H9 (cell line): ENCODE results near the gene STYXL2. TPM values are rescaled to one million over a fixed set of nuclear protein-coding genes. Genes with fewer than 3 reads are reported as not detected.

Experiments used
- DNase-seq: peaks from one replicate; pipeline ENCODE4 v3.0.0-alpha.2; 2017
- H2AFZ ChIP-seq: one replicate; pipeline ENCODE4 v1.6.1; 2013; ENCODE audit warnings: mild to moderate bottlenecking, low read length, control low read depth, moderate library complexity
- H2AK5ac ChIP-seq: 2 replicates; pipeline ENCODE4 v1.6.1; 2013; ENCODE audit warnings: low read length, control low read depth, mixed read lengths; ENCODE audit not compliant: insufficient read length
- H2BK120ac ChIP-seq: one replicate; pipeline ENCODE4 v1.6.1; 2013; ENCODE audit warnings: low read depth, mild to moderate bottlenecking, low read length, control low read depth, inconsistent platforms; ENCODE audit not compliant: poor library complexity, severe bottlenecking
- H2BK12ac ChIP-seq: 2 replicates; pipeline ENCODE4 v1.6.1; 2013; ENCODE audit warnings: low read length, control low read depth, mixed read lengths, low read depth; ENCODE audit not compliant: insufficient read length
- H2BK15ac ChIP-seq: 2 replicates; pipeline ENCODE4 v1.6.1; 2013; ENCODE audit warnings: low read depth, low read length, control low read depth
- H2BK20ac ChIP-seq: one replicate; pipeline ENCODE4 v1.6.1; 2013; ENCODE audit warnings: low read depth, mild to moderate bottlenecking, low read length, control low read depth, inconsistent platforms; ENCODE audit not compliant: poor library complexity, severe bottlenecking
- H2BK5ac ChIP-seq: 2 replicates; pipeline ENCODE4 v1.6.1; 2013; ENCODE audit warnings: low read length, control low read depth, mixed read lengths; ENCODE audit not compliant: insufficient read length
- H3K14ac ChIP-seq: 2 replicates; pipeline ENCODE4 v1.6.1; 2013; ENCODE audit warnings: low read length, control low read depth; ENCODE audit not compliant: insufficient read depth
- H3K18ac ChIP-seq: 2 replicates; pipeline ENCODE4 v1.6.1; 2013; ENCODE audit warnings: low read depth, mild to moderate bottlenecking, mixed read lengths, low read length, control low read depth; ENCODE audit not compliant: insufficient read length
- H3K23ac ChIP-seq: 2 replicates; pipeline ENCODE4 v1.6.1; 2013; ENCODE audit warnings: low read length, control low read depth, mixed read lengths, low read depth; ENCODE audit not compliant: insufficient read length
- H3K23me2 ChIP-seq: 2 replicates; pipeline ENCODE4 v1.6.1; 2013; ENCODE audit warnings: low read depth, mild to moderate bottlenecking, mixed read lengths, low read length, control low read depth; ENCODE audit not compliant: insufficient read length, poor library complexity, severe bottlenecking
- H3K27ac ChIP-seq: 2 replicates; pipeline ENCODE4 v1.5.1; 2013; ENCODE audit warnings: low read length, control low read depth, mixed read lengths, low read depth; ENCODE audit not compliant: insufficient read length
- H3K27me3 ChIP-seq: 2 replicates; pipeline ENCODE4 v1.6.1; 2013; ENCODE audit warnings: low read length, control low read depth, inconsistent platforms; ENCODE audit not compliant: insufficient read depth
- H3K4ac ChIP-seq: 2 replicates; pipeline ENCODE4 v1.6.1; 2013; ENCODE audit warnings: low read depth, mild to moderate bottlenecking, control low read depth, inconsistent platforms, low read length, moderate library complexity
- H3K4me1 ChIP-seq: 2 replicates; pipeline ENCODE4 v1.6.1; 2013; ENCODE audit warnings: low read length, control low read depth, inconsistent platforms; ENCODE audit not compliant: insufficient read depth
- H3K4me2 ChIP-seq: 2 replicates; pipeline ENCODE4 v1.6.1; 2013; ENCODE audit warnings: low read length, control low read depth, mixed read lengths; ENCODE audit not compliant: insufficient read length, insufficient read depth
- H3K56ac ChIP-seq: 2 replicates; pipeline ENCODE4 v1.6.1; 2013; ENCODE audit warnings: low read depth, mild to moderate bottlenecking, mixed read lengths, low read length, control low read depth; ENCODE audit not compliant: insufficient read length
- H3K79me1 ChIP-seq: 2 replicates; pipeline ENCODE4 v1.6.1; 2013; ENCODE audit warnings: low read depth, mild to moderate bottlenecking, moderate library complexity, low read length, control low read depth, inconsistent platforms; ENCODE audit not compliant: insufficient read depth, poor library complexity, severe bottlenecking
- H3K79me2 ChIP-seq: 2 replicates; pipeline ENCODE4 v1.6.1; 2013; ENCODE audit warnings: low read length, control low read depth, inconsistent platforms; ENCODE audit not compliant: insufficient read depth
- H3K9ac ChIP-seq: 2 replicates; pipeline ENCODE4 v1.6.1; 2013; ENCODE audit warnings: low read length, control low read depth, mixed read lengths; ENCODE audit not compliant: insufficient read length; ENCODE audit errors: extremely low read depth
- H3K9me3 ChIP-seq: one replicate; pipeline ENCODE4 v1.6.1; 2013; ENCODE audit warnings: low read depth, low read length, inconsistent platforms; ENCODE audit not compliant: control insufficient read depth
- H3T11ph ChIP-seq: one replicate; pipeline ENCODE4 v1.6.1; 2013; ENCODE audit warnings: mild to moderate bottlenecking, low read length, control low read depth, inconsistent platforms
- H4K20me1 ChIP-seq: one replicate; pipeline ENCODE4 v1.6.1; 2013; ENCODE audit not compliant: control insufficient read depth, insufficient read length, insufficient read depth
- H4K5ac ChIP-seq: 2 replicates; pipeline ENCODE4 v1.6.1; 2013; ENCODE audit warnings: low read depth, mild to moderate bottlenecking, mixed read lengths, low read length, control low read depth; ENCODE audit not compliant: insufficient read length
- H4K8ac ChIP-seq: replicated peaks from 2 replicates; pipeline ENCODE4 v1.6.1; 2013; ENCODE audit warnings: low read length, control low read depth, mixed read lengths, low read depth; ENCODE audit not compliant: insufficient read length
- H4K91ac ChIP-seq: 2 replicates; pipeline ENCODE4 v1.6.1; 2013; ENCODE audit warnings: low read depth, mild to moderate bottlenecking, moderate library complexity, mixed read lengths, low read length, control low read depth; ENCODE audit not compliant: insufficient read length
- H3K27ac Mint-ChIP-seq, 3 experiments: 2 replicates in 2 of 3; 3 replicates in 1 of 3; pipeline ENCODE4 v1.8.0; 2020 to 2021; ENCODE audit warnings: mixed read lengths in 3 of 3, mild to moderate bottlenecking in 1 of 3, moderate library complexity in 1 of 3
- H3K27me3 Mint-ChIP-seq: 2 replicates; pipeline ENCODE4 v1.8.0; 2021; ENCODE audit warnings: low read depth, mild to moderate bottlenecking, moderate library complexity, mixed read lengths
- H3K36me3 Mint-ChIP-seq, 3 experiments: 2 replicates in 2 of 3; 3 replicates in 1 of 3; pipeline ENCODE4 v1.8.0; 2020 to 2021; ENCODE audit warnings: low read depth in 3 of 3, mixed read lengths in 3 of 3; ENCODE audit not compliant: insufficient read depth in 1 of 3
- H3K4me1 Mint-ChIP-seq, 2 experiments: 2 replicates each; pipeline ENCODE4 v1.8.0; 2020; ENCODE audit warnings: mixed read lengths in 2 of 2
- H3K4me3 Mint-ChIP-seq, 2 experiments: 2 replicates in 1 of 2; 3 replicates in 1 of 2; pipeline ENCODE4 v1.8.0; 2020 to 2021; ENCODE audit warnings: mild to moderate bottlenecking in 2 of 2, mixed read lengths in 2 of 2, moderate library complexity in 1 of 2
- H3K9me3 Mint-ChIP-seq, 2 experiments: 2 replicates in 1 of 2; 3 replicates in 1 of 2; pipeline ENCODE4 v1.8.0; 2020; ENCODE audit warnings: mild to moderate bottlenecking in 2 of 2, mixed read lengths in 2 of 2, moderate library complexity in 1 of 2
- WGBS: extraction: QIAGEN DNeasy Blood & Tissue Kit; methylation state at CpG from one replicate; pipeline ENCODE4 v1.1.7; 2013; ENCODE audit warnings: missing lambda C conversion rate, low lambda C conversion rate, mixed read lengths; ENCODE audit not compliant: insufficient read length; ENCODE audit errors: extremely low coverage; 5-methylcytosine and 5-hydroxymethylcytosine counted together
- total RNA-seq: library from RNA; stranded (reverse); gene quantifications from 2 replicates; pipeline ENCODE4 v1.2.1, GENCODE V29; 2021
- TF ChIP-seq, protein P1 (sequence below): fragments of 200-600 bp; sonication (generic); conservative IDR thresholded peaks from 3 replicates; pipeline ENCODE4 v1.8.0; 2021; ENCODE audit warnings: antibody characterized with exemption, mild to moderate bottlenecking

STYXL2 gene
- total RNA-seq, 1 experiment from 2014 or later, result 0.09 TPM

GRCh38 chr1:167122568-167122967 is 28.7 kb downstream of the STYXL2 start:
- H3K36me3 Mint-ChIP-seq, result peaks cover 0 to 2% (median 0%) of the 10 kb centered on the region in 3 experiments; a peak in 1 of 7 replicates
- H3K4me1 Mint-ChIP-seq, result peaks cover 34 to 40% of the 10 kb centered on the region in 2 experiments
- no peaks in the 10 kb centered on the region for H3K9me3 Mint-ChIP-seq
- Histone ChIP-seq H3K27me3 (no peaks in the 10 kb centered on the region), H3K14ac (no peak overlapping the region), H4K91ac (no peak overlapping the region), H2AFZ (no peak overlapping the region), H3K79me2 (no peaks in the 10 kb centered on the region), H3K9me3 (no peaks in the 10 kb centered on the region), H2BK120ac (no peak overlapping the region), H3T11ph (no peak overlapping the region), H2BK12ac (no peak overlapping the region), H4K8ac (no peak overlapping the region), H4K20me1 (no peaks in the 10 kb centered on the region), H3K18ac (no peak overlapping the region), H3K4me2 (no peak overlapping the region), H3K27ac (no peak overlapping the region), H3K23me2 (peaks cover 5% of the 10 kb centered on the region), H4K5ac (no peak overlapping the region), H3K4ac (no peak overlapping the region), H2BK20ac (no peak overlapping the region), H3K79me1 (no peaks in the 10 kb centered on the region), H3K56ac (no peak overlapping the region), H3K23ac (no peak overlapping the region), H2AK5ac (no peak overlapping the region), H3K9ac (no peak overlapping the region), H2BK15ac (no peak overlapping the region), H2BK5ac (no peak overlapping the region), H3K4me1 (peaks cover 3% of the 10 kb centered on the region; the same call in 1 of the 2 replicates)
- peaks cover 23% of the 10 kb centered on the region for H3K27me3 Mint-ChIP-seq
- no CpG with 5 or more reads among the region's 4 CpGs for WGBS
- no peak for DNase-seq
- H3K27ac Mint-ChIP-seq, result peak overlapping the region in 1 of 3 experiments; percentile 64; a peak in 2 of 7 replicates
- H3K4me3 Mint-ChIP-seq, result no peak overlapping the region
- TF ChIP-seq, protein P1, sequence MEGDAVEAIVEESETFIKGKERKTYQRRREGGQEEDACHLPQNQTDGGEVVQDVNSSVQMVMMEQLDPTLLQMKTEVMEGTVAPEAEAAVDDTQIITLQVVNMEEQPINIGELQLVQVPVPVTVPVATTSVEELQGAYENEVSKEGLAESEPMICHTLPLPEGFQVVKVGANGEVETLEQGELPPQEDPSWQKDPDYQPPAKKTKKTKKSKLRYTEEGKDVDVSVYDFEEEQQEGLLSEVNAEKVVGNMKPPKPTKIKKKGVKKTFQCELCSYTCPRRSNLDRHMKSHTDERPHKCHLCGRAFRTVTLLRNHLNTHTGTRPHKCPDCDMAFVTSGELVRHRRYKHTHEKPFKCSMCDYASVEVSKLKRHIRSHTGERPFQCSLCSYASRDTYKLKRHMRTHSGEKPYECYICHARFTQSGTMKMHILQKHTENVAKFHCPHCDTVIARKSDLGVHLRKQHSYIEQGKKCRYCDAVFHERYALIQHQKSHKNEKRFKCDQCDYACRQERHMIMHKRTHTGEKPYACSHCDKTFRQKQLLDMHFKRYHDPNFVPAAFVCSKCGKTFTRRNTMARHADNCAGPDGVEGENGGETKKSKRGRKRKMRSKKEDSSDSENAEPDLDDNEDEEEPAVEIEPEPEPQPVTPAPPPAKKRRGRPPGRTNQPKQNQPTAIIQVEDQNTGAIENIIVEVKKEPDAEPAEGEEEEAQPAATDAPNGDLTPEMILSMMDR, result peak; percentile 9; the same call in 2 of the 3 replicates
